Adrenal gland (tissue), 5 donors: ENCODE data around the gene GALNT18.

Source experiments
- POLR2A ChIP-seq, 2 donors: fragments of 450-650 bp; IDR thresholded peaks; one replicate each; pipeline ENCODE4 v1.6.1; 2017; ENCODE audit warnings: antibody characterized with exemption in 2 of 2, mild to moderate bottlenecking in 2 of 2, moderate library complexity in 1 of 2
- TF ChIP-seq, protein P1 (sequence below), 6 experiments: fragments of 450-650 bp in 4 of 6; fragments of 200-600 bp in 2 of 6; sonication (generic) in 1 of 6; IDR thresholded peaks; 1 replicate in 5 of 6; 2 replicates in 1 of 6; pipeline versions ENCODE4 v1.5.1 to v1.8.0; 2016 to 2021; ENCODE audit warnings: antibody characterized with exemption in 6 of 6, mild to moderate bottlenecking in 2 of 6, moderate library complexity in 1 of 6
- donor health status: DM: no; HTN: no; CAD: no.

DNA sequence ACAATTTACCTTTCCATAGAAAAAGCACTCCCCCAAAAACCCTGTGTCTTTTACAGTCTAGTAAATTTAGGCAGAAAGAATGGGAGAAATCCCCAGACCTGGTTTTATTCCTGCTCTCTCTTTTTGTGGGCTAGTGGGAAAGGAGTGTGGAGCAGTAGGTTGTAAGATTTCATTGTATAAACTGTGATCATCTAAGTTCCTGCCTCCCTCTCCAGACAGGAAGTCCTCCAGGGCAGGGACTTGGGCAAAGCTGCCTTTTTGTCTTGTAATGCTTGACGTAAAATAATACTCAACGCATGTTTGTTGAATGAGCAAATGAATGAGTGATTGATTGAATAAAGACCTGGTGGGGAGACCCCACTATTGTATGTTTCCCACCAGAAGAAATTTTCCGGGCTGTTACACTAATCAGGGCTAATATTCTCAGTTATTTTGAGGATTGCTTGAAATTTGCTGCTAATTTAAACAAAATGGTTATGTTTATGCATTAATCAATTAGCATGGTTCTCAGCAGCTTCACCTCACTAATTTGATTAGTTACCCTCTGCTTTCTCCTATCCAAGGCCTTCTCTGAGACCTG lies 305.1 kb downstream of the GALNT18 start:
- no peak for TF ChIP-seq POLR2A (IDR thresholded peaks at IDR 0.05)
- TF ChIP-seq, protein P1, sequence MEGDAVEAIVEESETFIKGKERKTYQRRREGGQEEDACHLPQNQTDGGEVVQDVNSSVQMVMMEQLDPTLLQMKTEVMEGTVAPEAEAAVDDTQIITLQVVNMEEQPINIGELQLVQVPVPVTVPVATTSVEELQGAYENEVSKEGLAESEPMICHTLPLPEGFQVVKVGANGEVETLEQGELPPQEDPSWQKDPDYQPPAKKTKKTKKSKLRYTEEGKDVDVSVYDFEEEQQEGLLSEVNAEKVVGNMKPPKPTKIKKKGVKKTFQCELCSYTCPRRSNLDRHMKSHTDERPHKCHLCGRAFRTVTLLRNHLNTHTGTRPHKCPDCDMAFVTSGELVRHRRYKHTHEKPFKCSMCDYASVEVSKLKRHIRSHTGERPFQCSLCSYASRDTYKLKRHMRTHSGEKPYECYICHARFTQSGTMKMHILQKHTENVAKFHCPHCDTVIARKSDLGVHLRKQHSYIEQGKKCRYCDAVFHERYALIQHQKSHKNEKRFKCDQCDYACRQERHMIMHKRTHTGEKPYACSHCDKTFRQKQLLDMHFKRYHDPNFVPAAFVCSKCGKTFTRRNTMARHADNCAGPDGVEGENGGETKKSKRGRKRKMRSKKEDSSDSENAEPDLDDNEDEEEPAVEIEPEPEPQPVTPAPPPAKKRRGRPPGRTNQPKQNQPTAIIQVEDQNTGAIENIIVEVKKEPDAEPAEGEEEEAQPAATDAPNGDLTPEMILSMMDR (IDR thresholded peaks at IDR 0.05): no peak
